Stimulated activated effector memory CD8-positive, alpha-beta T cell treated with anti-CD3 and anti-CD28 coated beads, Interleukin-12 subunit alpha, Interleukin-12 subunit beta, amount 100 ng/mL, for 72 hours (primary cell): ENCODE results near the gene SLC37A1.

Source experiments
- ATAC-seq: fragments of 150-1000 bp; cut with Tn5 transposase; 2 replicates; pipeline ENCODE4 v1.10.0; 2021
- DNase-seq, 2 donors: peaks; one replicate each; pipeline ENCODE4 v3.0.0; 2021 to 2022; ENCODE audit warnings: low spot score in 2 of 2
- H3K27ac Mint-ChIP-seq: one replicate; pipeline ENCODE4 v1.8.0; 2022; ENCODE audit warnings: mild to moderate bottlenecking, mixed read lengths
- H3K36me3 Mint-ChIP-seq: one replicate; pipeline ENCODE4 v1.8.0; 2022; ENCODE audit warnings: mild to moderate bottlenecking, mixed read lengths
- H3K4me1 Mint-ChIP-seq: one replicate; pipeline ENCODE4 v1.8.0; 2022; ENCODE audit warnings: mixed read lengths
- H3K4me3 Mint-ChIP-seq: one replicate; pipeline ENCODE4 v1.8.0; 2022; ENCODE audit warnings: mild to moderate bottlenecking, mixed read lengths
- H3K9me3 Mint-ChIP-seq: one replicate; pipeline ENCODE4 v1.8.0; 2022; ENCODE audit warnings: mixed read lengths

Gene SLC37A1

DNA sequence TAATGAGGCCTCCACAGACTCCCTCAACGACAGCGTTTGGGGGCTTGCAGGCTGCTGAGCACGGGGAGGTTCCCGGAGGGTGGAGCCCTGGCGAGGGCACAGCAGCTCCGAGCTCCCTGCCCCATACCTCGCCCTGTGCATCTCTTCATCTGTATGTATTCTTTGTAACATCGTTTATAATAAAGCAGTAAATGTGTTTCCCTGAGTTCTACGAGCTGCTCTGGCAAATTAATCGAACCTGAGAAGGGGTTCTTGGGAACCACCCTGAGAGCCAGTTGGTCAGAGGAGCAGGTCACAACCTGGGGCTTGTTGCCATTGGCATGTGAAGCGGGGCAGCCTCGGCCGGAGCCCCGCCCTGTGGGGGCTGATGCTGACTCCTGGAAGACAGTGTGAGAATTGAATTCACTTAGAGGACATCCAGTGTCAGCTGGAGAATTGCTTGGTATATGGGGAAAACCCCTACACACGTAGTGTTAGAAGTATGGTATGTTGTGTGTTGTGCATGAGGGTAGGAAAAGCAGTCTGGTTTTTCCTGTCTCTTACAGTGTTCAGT, 11.5 kb downstream of the SLC37A1 start:
- Mint-ChIP-seq H3K9me3 (no peaks in the 10 kb centered on the region), H3K27ac (peak overlapping the region; percentile 60), H3K36me3 (peaks cover 59% of the 10 kb centered on the region), H3K4me3 (peak overlapping the region; percentile 61), H3K4me1 (peaks cover 75% of the 10 kb centered on the region)
- DNase-seq (no peak), ATAC-seq (no peak)

DNA sequence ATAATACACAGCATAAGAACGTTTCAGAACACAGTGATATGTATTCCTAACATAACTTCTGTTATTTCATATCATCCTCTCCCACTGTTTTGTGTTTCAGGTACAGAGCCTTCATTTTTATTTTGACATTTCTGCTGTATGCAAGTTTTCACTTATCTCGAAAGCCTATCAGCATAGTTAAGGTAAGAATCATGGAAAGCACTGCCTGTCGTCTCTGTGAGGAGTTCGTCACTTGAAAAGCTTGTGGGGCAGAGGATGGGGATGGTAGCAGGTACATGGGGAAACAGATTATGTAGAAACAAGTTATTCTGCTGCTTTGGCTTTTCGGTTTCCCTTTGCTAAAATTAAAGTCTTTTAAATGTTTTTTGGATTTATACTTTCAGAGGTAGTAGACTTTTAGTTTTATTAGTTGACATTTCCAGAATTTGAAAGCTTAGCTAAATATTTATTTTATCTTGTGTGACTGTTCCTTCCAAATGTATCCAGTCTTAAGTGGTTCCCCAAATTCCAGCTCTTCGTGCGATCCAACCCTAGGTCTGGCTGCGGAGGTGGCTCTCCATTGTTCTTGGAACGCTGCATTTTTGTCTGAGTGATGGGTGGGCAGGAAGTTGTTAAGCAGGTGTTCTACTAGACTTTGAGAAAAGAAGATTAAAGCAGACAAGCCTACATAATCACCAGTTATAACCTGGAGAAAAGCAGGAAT, 12.2 kb downstream of the SLC37A1 start:
- Mint-ChIP-seq H3K36me3 (peaks cover 52% of the 10 kb centered on the region), H3K27ac (no peak overlapping the region), H3K9me3 (no peaks in the 10 kb centered on the region), H3K4me3 (no peak overlapping the region), H3K4me1 (peaks cover 76% of the 10 kb centered on the region)
- DNase-seq (no peak), ATAC-seq (no peak)

GRCh38 chr21:42526379-42526727, 12.7 kb downstream of the SLC37A1 start:
- Mint-ChIP-seq H3K9me3 (no peaks in the 10 kb centered on the region), H3K4me1 (peaks cover 76% of the 10 kb centered on the region), H3K36me3 (peaks cover 47% of the 10 kb centered on the region), H3K27ac (peak overlapping the region; percentile 38), H3K4me3 (peak overlapping the region; percentile 52)
- DNase-seq (no peak), ATAC-seq (no peak)

DNA sequence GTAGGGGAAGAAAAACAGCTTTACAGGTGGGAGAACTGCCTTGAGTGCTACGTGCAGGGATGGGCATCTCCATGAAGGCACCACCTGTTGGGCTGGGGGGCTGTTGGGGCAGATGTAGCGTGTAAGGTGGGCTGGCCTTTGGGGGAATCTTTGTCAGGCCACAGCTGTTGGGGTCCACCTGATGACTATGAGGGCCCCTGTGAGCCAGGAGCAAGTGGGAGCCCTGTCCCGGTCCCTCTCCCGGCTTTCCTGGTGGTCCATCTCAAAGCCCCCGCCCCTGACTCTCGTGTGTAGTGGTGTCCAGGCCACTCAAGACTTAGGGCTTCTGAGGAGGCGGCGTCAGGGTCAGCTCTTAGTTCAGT, 13.5 kb downstream of the SLC37A1 start:
- Mint-ChIP-seq H3K4me1 (peaks cover 71% of the 10 kb centered on the region), H3K36me3 (peaks cover 39% of the 10 kb centered on the region), H3K27ac (peak overlapping the region; percentile 38), H3K9me3 (no peaks in the 10 kb centered on the region), H3K4me3 (peak overlapping the region; percentile 52)
- no peak for DNase-seq
- ATAC-seq = no peak

DNA sequence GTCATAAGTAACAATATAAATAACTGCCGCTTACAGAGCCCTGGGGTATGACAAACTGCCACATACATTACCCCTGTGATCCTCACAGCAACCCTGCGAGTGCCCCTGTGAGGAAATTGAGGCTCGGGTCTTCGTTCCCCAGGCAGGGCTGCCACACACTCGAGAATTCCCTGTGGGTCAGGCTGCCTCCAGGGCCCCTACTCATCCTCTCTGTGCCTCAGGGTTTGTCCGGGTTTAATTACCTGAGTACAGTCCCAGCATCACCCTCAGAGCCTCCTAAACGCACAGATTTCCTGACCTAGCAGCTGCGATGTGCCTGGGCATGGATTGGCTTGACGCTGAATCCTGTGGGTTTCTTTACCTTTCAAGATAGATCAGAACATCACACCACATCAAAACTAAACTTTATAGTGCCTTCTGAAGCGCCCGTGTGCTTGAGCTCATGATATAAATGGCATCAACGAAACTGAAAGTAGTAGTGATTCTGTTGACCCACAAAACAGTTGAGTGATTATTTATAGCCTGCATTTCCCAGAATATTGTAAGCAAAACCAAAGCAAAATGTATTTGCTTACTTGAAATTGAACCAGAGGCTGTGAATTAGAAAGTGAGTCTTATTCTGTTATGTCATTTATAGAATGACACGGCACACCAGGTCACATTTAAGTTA, 14.0 kb downstream of the SLC37A1 start:
- peak overlapping the region; percentile 52 for H3K4me3 Mint-ChIP-seq

DNA sequence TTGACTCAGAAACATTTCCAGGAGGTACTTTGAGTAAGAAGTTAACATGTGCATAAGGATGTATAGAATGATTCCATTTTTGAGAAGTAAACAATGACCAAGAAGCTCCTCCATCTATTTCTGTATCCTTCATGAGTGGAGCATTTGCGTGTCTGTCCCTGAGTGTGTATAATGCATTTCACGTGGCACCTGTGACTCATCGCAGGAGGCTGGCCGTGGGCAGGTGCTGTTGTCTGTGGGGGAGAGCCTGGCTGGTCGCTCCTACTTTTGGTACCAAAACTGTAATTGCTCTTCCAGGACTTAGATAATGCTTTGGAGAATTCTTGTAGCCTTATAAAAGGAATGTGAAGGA, 16.5 kb downstream of the SLC37A1 start:
- no peak for DNase-seq
- H3K4me3 Mint-ChIP-seq = no peak overlapping the region
- no peak overlapping the region for H3K27ac Mint-ChIP-seq
- H3K9me3 Mint-ChIP-seq = no peaks in the 10 kb centered on the region
- no peak for ATAC-seq
- peaks cover 49% of the 10 kb centered on the region for H3K4me1 Mint-ChIP-seq
- H3K36me3 Mint-ChIP-seq = peaks cover 20% of the 10 kb centered on the region

More for the DNA sequence above, 14.0 kb downstream of the SLC37A1 start:
- H3K9me3 Mint-ChIP-seq = no peaks in the 10 kb centered on the region
- peak overlapping the region; percentile 38 for H3K27ac Mint-ChIP-seq
- ATAC-seq (peak; percentile 88), DNase-seq (peak in 1 of 2 donors; percentile 73)
- H3K36me3 Mint-ChIP-seq = peaks cover 34% of the 10 kb centered on the region
- peaks cover 69% of the 10 kb centered on the region for H3K4me1 Mint-ChIP-seq

DNA sequence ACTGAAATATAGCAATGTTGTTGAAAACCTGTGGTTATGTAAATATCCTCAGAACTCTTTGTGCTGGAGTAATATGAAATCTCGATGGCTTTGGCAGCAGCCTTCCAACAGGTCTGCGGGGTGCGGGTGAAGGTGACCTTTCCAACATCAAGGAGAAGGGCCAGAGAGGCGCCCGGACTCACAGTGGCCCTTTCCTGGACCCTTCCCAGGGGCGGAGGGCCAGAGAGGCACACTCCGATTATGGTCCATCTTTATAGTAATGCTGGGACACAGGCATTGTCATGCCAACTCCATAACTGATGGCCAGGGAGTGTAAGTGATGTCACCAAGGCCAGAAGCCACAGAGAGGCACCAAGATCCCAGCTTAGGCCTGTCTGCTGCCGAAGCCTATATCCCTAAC, 18.1 kb downstream of the SLC37A1 start:
- ATAC-seq = no peak
- no peak overlapping the region for H3K27ac Mint-ChIP-seq
- H3K4me1 Mint-ChIP-seq = peaks cover 34% of the 10 kb centered on the region
- H3K9me3 Mint-ChIP-seq = no peaks in the 10 kb centered on the region
- peaks cover 21% of the 10 kb centered on the region for H3K36me3 Mint-ChIP-seq
- no peak overlapping the region for H3K4me3 Mint-ChIP-seq
- no peak for DNase-seq

- Mint-ChIP-seq H3K9me3 (no peaks in the 10 kb centered on the region), H3K4me3 (no peak overlapping the region), H3K36me3 (peaks cover 17% of the 10 kb centered on the region), H3K27ac (no peak overlapping the region), H3K4me1 (peaks cover 25% of the 10 kb centered on the region)
- DNase-seq = no peak
- ATAC-seq = no peak
These were observed 19.0 kb downstream of the SLC37A1 start for GRCh38 chr21:42532466-42533181.

DNA sequence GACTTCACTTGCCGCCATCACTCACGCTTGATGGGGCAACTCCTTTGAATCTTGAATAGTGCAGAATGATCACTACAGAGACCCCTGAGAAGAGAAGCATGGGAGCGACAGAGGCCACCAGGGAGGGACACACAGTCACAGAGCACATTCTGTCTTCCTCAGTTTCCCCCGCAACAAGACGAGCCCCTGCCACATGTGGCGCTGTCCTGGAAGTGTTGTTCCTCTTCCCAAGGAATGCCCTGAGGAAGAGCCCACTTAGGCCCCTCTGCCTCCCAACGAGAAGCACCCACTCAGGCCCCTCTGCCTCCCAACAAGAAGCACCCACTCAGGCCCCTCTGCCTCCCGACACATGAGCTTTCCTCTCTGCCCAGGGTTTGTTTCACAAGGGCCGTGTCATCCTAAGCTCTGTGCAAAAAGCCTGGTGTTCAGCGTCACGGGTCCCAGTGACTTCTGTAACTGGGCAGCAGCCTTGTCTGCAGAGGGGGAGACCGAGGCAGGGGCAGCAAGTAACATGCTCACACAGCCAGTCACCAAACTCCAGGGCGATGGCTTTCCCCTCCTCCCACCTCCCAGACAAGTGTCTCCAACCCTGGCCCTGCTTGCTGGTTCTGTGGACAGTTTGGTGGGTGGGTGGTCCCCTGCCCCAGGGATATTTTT, 19.8 kb downstream of the SLC37A1 start:
- ATAC-seq (no peak), DNase-seq (no peak)
- H3K36me3 Mint-ChIP-seq = peaks cover 17% of the 10 kb centered on the region
- no peak overlapping the region for H3K27ac Mint-ChIP-seq
- no peak overlapping the region for H3K4me3 Mint-ChIP-seq
- H3K9me3 Mint-ChIP-seq = no peaks in the 10 kb centered on the region
- peaks cover 22% of the 10 kb centered on the region for H3K4me1 Mint-ChIP-seq

- Mint-ChIP-seq H3K9me3 (no peaks in the 10 kb centered on the region), H3K4me3 (no peak overlapping the region), H3K36me3 (peaks cover 17% of the 10 kb centered on the region), H3K4me1 (peaks cover 24% of the 10 kb centered on the region), H3K27ac (no peak overlapping the region)
- no peak for ATAC-seq
- DNase-seq = no peak
These were observed 20.3 kb downstream of the SLC37A1 start for GRCh38 chr21:42533963-42534355.

GRCh38 chr21:42534421-42535378, 21.0 kb downstream of the SLC37A1 start:
- no peaks in the 10 kb centered on the region for H3K9me3 Mint-ChIP-seq
- H3K27ac Mint-ChIP-seq = no peak overlapping the region
- H3K36me3 Mint-ChIP-seq = peaks cover 17% of the 10 kb centered on the region
- no peak for ATAC-seq
- DNase-seq = no peak
- H3K4me3 Mint-ChIP-seq = no peak overlapping the region
- peaks cover 18% of the 10 kb centered on the region for H3K4me1 Mint-ChIP-seq

- ATAC-seq = peak; percentile 42
- Mint-ChIP-seq H3K27ac (no peak overlapping the region), H3K9me3 (no peaks in the 10 kb centered on the region), H3K4me3 (no peak overlapping the region), H3K36me3 (peaks cover 23% of the 10 kb centered on the region), H3K4me1 (peaks cover 15% of the 10 kb centered on the region)
- no peak for DNase-seq
These were observed 22.0 kb downstream of the SLC37A1 start for GRCh38 chr21:42535602-42536171.

DNA sequence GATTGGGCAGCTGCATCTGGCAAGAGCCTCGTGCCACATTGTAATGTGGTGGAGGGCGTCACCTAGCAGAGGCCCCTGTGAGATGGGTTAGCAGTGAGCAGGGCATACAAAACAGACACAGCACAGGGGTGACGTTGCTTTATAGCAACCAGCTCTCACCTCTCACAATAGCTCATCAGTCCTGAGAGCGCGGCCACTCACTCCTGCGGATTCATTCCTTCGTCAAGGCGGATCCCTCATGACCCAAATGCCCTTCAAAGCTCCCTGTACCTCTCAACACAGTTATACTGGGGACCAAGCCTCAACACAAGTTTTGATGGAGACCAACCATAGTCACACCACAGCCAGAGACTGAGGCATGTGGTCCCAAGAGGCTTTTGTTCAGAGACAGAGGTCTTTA, 22.9 kb downstream of the SLC37A1 start:
- Mint-ChIP-seq H3K4me1 (peaks cover 14% of the 10 kb centered on the region), H3K27ac (peak overlapping the region; percentile 3), H3K36me3 (peaks cover 29% of the 10 kb centered on the region), H3K4me3 (no peak overlapping the region), H3K9me3 (no peaks in the 10 kb centered on the region)
- DNase-seq (no peak), ATAC-seq (no peak)

DNA sequence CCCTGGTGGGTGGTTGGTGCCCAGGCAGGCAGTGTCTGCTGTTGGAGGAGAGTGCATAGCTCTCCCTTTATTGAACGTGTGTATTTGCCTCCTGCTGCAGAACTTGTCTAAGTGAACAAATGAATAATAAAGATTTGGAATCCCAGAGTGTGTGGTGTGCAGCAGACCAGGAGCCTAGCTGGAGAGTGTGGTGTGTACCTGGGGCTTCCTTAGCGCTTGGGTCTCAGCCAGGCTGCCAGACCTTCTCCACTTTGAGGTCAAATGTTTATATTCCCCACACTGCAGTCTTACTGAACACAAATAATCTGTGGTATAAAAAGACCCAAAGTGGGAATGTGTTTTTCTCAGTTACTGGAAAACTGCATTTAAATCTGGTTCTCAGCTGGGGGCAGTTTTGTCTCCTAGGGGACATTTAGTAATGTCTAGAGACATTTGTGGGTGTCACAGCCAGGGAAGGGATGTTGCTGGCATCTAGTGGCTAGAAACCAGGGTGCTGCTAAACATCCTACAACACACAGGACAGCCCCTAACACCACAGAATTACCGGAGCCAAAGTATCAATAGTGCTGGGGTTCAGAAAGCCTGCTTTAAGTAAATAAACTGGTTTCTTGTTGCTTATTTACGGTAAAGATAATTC, 23.6 kb downstream of the SLC37A1 start:
- no peaks in the 10 kb centered on the region for H3K9me3 Mint-ChIP-seq
- DNase-seq = no peak
- peaks cover 14% of the 10 kb centered on the region for H3K4me1 Mint-ChIP-seq
- H3K27ac Mint-ChIP-seq = peak overlapping the region; percentile 3
- peak; percentile 65 for ATAC-seq
- H3K4me3 Mint-ChIP-seq = no peak overlapping the region
- H3K36me3 Mint-ChIP-seq = peaks cover 32% of the 10 kb centered on the region
